Ramos (cell line): ENCODE data around the gene KDM4C.

ENCODE experiments used
- in situ Hi-C: fragments of 300-500 bp; cut with MboI; formaldehyde crosslinking; loops from one replicate; pipeline ENCODE4 v1.14.3; 2022; ENCODE audit warnings: low sequenced_read_pairs; ENCODE audit not compliant: unreplicated experiment

Gene KDM4C

GRCh38 chr9:7147121-7148090 is 389.6 kb downstream of the KDM4C start:
- in situ Hi-C loops: no loop called here

- in situ Hi-C loops: no loop called here
These were observed 390.5 kb downstream of the KDM4C start for GRCh38 chr9:7148243-7148765.

GRCh38 chr9:7149258-7149657 is 391.5 kb downstream of the KDM4C start:
- in situ Hi-C loops: no loop called here

GRCh38 chr9:7150153-7150890 is 392.5 kb downstream of the KDM4C start:
- in situ Hi-C loops: no loop called here

- in situ Hi-C loops: no loop called here
These were observed 395.4 kb downstream of the KDM4C start for GRCh38 chr9:7153134-7153533.

GRCh38 chr9:7153566-7153965 is 395.8 kb downstream of the KDM4C start:
- in situ Hi-C loops: no loop called here

- in situ Hi-C loops: no loop called here
These were observed 396.3 kb downstream of the KDM4C start for GRCh38 chr9:7154003-7154619.

GRCh38 chr9:7154650-7155049 is 396.9 kb downstream of the KDM4C start:
- in situ Hi-C loops: no loop called here

DNA sequence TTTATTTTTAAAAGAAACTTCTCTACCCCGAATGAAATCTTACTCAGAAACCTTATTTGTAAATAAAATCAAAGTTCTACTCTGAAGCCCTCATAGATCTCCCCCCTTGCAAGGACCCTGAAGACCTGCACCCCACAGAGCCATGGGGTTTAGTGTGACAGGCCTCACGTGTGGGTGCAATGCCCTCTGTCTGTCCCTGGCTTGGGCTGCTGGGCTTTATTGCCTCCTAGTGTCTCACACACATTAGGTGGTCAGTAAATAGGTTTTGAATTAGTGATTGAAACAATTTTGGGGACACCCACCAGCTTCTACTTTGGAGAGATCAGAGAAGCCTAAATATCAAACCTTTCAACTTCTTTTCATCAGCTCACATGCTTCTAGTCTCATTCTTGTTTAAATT is 403.7 kb downstream of the KDM4C start:
- in situ Hi-C loops: no loop called here

DNA sequence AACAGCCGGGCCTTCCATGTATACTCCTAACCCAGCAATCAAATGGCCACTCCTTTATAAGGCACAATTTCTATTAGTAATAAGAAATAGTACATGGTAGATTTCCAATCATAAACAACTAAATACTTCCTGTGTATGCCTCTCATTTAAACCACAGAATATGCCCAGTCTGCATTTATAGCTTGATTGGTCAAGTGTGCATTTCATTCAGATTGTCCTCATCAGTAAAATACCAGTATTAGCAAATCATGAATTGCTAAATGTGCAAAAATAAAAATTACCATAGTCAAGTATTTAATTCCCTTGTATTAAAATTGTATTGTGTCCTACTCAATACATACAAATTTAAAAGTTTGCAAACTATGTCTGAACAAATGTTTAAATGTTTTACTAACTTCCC is 406.2 kb downstream of the KDM4C start:
- in situ Hi-C loops: no loop called here

DNA sequence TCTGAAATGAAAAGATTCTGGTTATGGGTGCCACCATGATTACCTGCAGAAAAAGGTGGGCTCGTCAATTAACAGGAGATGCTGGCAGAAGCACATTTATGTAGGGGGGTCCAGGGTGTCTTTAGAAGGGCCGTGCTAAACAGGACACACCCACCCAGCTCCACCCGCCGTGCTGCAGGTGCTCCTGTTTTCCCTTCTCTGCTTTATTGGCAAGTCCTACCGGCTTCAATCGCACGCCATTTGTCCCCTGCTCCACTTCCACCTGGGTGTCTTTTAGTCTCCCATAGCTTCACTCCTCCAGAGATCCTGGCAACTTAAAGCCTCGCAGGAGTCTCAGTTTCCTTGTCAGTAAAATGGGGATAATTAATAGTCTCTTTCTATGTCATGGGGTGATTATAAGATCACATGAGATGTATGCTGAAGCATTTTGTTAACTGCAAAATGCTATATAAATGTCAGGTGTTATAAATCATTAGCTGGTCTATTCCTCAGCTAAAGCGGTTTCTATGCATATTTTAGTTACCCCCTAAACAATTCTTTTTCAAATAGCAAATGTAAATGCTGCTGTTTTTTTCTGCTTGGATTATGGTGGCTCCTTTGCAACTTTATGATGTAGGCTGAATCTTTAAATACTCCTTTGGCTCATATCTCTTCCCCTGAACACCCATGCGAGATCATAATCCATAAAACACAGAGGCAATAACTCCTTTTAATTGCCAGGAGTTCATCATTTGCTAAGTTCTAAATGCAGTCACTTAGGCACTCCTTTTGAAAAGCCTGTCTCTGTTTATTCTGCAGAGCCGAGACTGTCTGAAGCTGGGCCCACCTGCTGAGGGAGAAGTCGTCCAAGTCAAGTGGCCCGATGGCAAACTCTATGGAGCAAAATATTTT is 406.9 kb downstream of the KDM4C start:
- in situ Hi-C loops: no loop called here

- in situ Hi-C loops: no loop called here
These were observed 407.7 kb downstream of the KDM4C start for GRCh38 chr9:7165331-7165975.

GRCh38 chr9:7166074-7166473 is 408.3 kb downstream of the KDM4C start:
- in situ Hi-C loops: no loop called here

- in situ Hi-C loops: no loop called here
These were observed 412.1 kb downstream of the KDM4C start for GRCh38 chr9:7169717-7170389.

- in situ Hi-C loops: no loop called here
These were observed 413.8 kb downstream of the KDM4C start for GRCh38 chr9:7171396-7172153.

DNA sequence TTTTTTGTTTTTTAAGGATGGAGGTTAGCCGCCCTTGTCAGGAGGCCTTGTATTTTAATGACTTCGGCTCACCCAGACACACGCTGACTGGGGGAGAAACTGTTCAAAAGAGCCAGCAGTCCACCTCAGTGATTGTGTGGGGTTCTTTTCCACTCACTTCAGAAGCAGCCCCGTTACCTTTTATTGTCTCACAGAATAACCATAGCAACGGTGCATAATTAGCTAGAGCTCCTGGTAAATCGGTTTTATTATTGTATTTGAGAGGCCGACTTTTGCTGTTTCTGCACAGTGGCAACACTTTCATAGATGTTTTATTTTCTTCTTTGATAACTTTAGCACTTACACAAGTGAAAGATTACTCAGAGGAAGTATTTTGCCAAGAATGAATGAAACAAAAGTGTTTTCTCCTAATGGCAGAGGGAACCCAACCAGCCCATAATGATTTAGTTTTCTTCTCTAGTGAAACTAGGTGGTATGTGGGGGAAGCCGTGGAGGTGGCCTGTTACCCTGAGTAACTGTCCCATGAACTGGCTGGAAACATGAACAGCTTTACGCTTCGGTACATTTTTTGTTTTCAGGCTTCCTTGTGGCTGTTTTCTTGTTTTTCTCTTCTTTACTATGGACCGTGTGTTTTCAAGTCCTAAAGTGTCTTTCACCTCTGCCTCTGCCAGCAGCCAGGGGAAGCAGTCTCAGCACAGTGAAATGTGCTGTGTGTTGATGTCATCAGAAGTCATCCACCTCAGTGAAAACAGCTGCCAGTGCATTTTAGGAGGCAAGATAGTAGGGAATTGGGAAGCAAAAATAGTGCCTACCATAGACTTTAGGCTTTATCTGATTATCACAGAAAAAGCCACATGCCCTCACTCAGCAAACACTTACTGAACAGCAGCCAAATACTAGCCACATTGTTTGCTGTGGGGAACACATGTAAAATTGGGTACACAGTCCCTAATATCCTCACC is 414.7 kb downstream of the KDM4C start:
- in situ Hi-C loops: no loop called here

DNA sequence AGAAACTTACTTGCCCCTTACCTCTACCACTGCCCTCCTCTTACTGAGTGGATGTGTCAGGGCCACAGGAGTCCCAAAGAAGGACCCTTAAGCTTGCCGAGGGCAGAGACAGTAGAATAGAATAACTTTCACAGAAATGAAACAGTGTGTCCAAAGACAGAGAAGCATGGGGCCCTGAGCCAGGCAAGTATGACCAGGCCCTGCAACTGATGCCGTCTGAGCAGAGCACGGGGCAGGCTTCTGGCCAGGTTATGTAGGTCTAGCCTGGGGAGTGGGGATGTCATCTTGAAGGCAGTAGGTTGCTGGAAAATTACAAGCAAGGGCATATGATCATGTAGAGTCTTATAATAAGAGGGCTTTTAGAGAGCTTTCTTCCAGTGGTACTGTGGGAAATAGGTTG is 415.4 kb downstream of the KDM4C start:
- in situ Hi-C loops: no loop called here
